Lower leg skin (tissue), 3 donors: ENCODE measurements around the gene IL1RN.

Source experiments
- POLR2A ChIP-seq, 2 donors: fragments of 450-650 bp; IDR thresholded peaks; one replicate each; pipeline ENCODE4 v1.6.1; 2016 to 2017; ENCODE audit warnings: antibody characterized with exemption in 2 of 2, mild to moderate bottlenecking in 1 of 2, moderate library complexity in 1 of 2
- TF ChIP-seq, protein P1 (sequence below), 3 donors: fragments of 450-650 bp; IDR thresholded peaks; one replicate each; pipeline ENCODE4 v1.5.1; 2016; ENCODE audit warnings: antibody characterized with exemption in 3 of 3, mild to moderate bottlenecking in 3 of 3, moderate library complexity in 2 of 3

DNA sequence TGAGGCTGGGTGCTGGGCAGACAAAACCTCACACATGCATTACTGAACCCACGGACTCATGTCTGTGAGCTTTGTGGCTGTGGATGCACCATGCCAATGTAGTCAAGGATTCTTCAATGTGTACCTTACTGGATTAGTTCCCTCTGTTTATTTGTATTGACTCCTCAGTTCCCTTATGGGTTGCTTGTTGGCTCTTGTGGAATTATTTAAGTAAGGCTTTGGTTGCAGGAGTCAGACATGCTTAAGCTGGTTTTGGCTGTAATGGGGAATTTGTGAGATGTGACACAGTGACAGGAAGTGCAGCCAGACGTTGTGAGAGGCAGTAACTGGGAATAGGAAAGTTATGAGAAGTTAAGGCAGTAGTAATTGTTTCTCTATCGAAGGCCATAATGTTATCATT lies 13.6 kb upstream of the IL1RN start:
- TF ChIP-seq, protein P1, sequence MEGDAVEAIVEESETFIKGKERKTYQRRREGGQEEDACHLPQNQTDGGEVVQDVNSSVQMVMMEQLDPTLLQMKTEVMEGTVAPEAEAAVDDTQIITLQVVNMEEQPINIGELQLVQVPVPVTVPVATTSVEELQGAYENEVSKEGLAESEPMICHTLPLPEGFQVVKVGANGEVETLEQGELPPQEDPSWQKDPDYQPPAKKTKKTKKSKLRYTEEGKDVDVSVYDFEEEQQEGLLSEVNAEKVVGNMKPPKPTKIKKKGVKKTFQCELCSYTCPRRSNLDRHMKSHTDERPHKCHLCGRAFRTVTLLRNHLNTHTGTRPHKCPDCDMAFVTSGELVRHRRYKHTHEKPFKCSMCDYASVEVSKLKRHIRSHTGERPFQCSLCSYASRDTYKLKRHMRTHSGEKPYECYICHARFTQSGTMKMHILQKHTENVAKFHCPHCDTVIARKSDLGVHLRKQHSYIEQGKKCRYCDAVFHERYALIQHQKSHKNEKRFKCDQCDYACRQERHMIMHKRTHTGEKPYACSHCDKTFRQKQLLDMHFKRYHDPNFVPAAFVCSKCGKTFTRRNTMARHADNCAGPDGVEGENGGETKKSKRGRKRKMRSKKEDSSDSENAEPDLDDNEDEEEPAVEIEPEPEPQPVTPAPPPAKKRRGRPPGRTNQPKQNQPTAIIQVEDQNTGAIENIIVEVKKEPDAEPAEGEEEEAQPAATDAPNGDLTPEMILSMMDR (IDR thresholded peaks at IDR 0.05) = no peak
- TF ChIP-seq POLR2A (IDR thresholded peaks at IDR 0.05) = no peak
